ENCODE measurements around the gene GALNT18.

The GALNT18 gene

DNA sequence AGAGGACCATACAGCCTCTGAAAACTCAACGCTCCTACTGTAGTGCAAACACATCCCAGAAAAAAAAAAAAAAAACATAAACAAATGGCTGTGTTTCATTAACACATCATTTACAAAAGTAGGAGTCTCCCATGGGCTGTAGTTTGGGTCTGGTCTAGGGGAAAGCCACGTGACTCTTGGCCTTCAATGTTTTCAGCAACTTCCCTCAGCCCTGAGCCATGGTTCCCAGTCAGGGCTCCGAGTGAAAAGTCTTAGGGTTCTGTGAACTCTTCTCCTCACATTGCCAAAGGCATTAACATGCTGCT, 327.3 kb downstream of the GALNT18 start:
- DNase-seq = no peak

DNA sequence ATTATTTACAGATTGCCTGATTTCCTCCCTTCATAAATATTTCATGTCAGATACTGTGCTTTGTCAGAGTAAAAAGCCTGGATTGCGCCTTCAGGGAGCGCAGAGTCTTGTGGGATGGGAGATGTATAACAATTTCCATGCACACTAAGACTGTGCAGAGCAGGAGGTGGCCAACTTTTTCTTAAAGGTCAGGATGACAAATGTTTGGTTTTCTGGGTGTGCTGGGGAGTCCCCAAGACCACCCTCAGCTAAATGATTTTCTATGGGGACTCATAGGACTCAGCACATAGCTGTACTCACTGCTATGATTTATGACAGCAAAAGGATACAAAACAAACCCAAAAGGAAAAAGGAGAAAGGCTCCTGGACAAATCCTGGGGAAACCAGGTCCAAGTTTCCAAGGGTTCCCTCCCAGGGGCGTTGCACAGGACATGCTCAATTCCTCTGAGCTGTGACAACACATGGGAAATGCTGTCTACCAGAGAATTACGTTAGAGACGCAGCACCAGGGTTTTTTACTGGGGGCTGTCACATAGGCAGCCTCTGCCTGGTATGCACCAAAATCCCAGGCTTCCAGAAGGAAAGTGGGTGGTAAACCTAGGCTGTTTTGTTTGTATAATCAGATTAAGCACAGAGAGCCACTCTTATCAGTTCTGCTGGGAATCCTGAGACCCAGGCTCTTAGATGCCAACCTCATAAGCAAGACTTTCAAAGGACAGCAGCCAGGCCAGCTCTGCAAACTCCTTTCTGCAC, 327.8 kb downstream of the GALNT18 start:
- DNase-seq = no peak

DNA sequence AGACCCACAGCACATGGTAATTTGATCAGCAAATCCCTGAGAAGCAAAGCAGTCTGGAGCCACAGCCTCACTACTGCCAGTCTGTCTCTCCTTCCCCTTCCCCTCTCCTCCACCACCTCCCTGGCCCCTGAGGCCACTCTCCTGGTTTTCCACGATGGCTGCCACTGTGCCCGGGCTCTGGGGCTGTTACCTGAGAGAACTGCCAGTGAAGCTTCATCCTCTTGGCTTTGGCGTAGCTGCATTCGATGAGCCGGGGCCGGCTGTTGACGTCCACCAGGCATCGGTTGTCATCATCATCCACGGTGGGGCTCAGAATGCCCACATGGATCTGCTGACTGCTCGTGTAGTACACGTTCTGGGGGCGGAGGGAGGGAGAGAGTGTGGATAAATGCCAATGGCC, 329.0 kb downstream of the GALNT18 start:
- no peak for DNase-seq

DNA sequence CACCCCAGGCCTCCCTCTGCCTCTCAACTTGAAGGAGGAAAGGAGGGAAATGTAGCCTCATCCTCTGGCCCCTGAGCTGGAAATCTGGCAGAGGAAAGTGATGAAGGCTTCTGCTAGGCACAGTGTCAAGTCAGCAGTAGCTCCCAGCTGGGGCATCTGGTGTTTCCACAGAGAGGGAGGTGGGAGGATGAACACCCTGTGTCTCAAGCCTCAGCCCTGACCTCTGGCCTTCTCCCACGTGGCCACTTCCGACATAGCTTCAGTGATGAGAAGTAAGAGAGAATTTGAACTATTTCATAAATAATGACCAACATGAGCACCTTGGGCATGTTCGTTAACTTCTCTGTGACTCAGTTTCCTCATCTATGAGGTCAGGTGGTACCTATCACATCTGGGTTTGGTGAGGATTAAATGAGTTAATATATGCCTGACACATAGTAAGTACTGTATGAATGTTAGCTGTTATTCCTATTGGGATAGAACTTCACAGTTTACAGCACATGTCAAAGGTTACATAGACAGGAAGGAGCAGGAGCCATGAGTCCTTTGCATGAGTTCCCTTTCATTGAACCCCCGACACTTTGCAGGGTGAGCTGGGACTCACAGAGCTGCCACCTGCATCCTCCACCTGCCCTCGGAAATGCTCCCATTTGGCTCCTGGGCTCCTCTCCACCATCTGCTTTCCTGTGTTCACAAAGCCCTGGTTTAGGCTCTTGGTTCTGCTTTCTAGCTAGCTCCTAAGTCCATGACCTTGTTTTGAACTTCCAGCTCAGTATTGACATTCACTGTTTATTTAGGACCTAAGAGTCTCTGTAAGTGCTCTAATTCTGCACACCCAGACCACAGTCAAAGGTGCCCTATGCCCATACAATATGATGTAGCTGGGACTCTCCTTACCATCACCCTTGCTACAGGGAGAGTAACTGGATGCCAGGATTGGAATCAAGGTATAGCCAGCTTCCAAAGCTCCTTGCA, 330.5 kb downstream of the GALNT18 start:
- no peak for DNase-seq

- DNase-seq = no peak
Measured at GRCh38 chr11:11290354-11290753, 331.5 kb downstream of the GALNT18 start.

GRCh38 chr11:11289669-11290068, 332.1 kb downstream of the GALNT18 start:
- no peak for DNase-seq

DNA sequence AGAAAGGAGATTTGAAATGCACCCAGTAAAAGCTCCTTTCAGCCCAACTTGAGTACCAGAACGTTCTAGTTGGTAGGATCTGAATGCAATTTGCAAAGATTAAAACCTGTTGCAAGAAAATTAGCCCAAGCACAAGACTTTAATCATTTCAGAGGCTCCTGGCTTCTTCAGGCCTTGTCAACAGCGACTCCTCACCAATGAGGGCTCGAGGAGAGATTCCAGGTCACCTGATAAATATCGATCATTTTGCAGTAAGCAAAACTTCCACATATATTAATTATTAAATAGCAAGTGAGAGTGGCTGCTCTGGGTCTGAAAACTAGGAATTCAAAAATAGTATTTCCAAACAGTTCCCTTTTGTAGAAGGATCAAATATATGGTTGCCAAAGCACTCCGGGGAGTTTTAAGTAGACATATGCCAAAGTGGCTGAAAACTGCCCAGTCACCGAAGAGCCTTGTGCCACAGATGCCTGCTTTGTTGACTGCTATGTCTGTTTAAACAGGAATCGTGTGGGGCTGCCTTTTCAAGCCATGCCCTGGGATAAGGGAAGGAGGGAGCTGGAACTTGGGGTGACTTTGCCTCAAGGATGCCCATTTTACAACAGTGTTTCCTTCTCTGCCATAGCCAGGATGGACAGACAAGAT, 332.7 kb downstream of the GALNT18 start:
- DNase-seq = no peak

- no peak for DNase-seq
Measured at GRCh38 chr11:11284481-11284880, 337.3 kb downstream of the GALNT18 start.

DNA sequence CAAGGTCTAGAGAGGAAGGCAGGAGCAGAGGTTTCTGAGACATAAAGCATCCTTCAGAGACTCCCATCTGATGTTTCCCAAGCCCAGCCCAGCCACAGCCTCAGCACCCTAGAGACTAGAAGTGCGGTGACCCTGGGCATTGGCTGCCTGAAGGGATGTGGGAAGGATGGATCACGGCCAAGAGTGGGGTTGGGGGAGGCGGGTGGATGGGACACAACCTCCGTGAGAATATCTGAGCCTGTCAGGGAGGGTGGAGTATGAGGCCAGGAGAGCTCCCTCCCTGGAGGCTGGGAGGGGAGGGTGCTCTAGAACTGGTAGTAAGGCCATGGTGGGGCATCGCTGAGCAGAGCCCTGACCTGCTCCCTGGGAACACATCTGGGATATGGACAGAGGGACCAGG, 340.2 kb downstream of the GALNT18 start:
- DNase-seq = no peak

- DNase-seq = no peak
Measured at GRCh38 chr11:11280826-11281225, 341.0 kb downstream of the GALNT18 start.

DNA sequence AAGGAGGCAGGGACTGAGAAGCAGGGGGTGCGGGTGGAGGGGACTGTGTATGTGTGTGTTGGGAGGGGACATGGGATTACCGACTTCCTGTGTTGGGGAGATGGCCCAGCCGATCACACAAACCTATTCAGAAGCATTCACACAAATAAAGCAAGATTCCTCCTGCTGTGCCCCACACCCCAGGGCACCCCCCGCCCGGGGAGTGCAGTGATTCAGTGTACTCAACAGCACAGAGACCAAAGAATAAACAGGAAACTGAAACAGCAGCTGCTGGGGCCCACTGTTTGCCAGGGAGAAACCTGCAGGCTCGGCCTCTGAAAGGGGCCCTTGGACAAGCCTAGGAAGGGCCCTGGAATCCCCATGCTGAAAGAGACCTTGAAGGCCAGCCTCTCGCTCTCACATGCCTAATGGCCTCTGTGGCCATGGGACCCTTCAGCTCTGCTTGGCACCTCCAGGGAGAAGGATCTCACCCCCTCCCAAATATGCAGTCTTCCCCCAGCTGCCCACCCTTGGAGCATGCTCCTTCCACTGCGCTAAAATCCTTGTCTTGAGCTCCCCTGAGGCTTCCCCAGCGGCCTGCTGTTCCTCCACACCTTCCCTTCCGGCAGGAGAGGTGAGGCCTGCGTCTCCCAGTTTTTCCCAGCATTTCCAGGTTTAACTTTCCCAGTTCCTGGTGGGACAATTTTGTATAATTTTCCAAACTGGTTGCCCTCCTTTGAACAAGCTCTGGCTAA, 341.7 kb downstream of the GALNT18 start:
- no peak for DNase-seq

DNA sequence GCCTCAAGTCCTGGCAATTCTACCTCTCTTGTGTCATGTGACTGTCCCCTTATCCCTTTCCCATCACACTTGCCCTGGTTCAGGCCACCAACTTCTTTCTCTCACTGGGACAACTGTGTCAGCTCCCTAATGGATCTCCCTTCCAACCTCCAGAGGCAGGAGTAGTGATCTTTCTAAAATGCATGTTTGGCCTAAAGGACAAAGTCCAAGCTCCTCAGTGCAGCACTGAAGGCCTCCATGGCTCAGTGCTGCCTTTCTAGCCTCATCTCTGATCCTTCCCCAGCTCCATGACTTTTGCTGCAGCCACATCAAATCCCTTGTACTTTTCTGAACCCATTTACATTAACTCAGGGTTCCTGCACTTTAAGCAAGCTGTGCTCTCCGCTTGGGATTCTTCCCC, 349.6 kb downstream of the GALNT18 start:
- DNase-seq = no peak

DNA sequence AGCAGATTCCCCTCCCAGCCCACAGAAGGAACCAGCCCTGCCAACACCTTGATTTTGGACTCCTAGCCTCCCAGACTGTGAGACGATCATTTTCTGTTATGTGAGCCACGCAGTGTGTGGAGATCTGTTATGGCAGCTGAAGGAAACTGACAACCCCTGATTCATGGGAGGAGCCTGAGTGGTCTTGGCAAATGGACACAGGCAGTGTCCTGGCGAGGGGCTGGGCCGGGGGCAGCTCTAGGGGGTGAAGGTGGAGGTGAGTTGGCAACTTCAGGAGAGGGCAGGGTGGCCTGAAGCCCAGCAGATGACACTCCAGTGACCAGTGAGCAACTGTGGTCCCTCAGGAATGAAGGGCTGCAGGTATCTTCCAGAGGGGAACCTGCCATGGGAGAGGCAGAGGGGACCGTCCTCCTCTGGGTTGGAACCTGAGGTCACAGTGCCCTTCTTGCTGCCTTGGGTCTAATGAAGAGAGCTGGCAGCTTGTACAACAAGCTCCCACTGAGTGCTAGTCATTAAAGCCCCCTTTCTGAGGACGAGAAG, 351.5 kb downstream of the GALNT18 start:
- DNase-seq = no peak

GRCh38 chr11:11268706-11269105, 353.1 kb downstream of the GALNT18 start:
- DNase-seq = no peak

GRCh38 chr11:11268119-11268518, 353.7 kb downstream of the GALNT18 start:
- DNase-seq = no peak

- no peak for DNase-seq
Measured at GRCh38 chr11:11267312-11267711, 354.5 kb downstream of the GALNT18 start.

DNA sequence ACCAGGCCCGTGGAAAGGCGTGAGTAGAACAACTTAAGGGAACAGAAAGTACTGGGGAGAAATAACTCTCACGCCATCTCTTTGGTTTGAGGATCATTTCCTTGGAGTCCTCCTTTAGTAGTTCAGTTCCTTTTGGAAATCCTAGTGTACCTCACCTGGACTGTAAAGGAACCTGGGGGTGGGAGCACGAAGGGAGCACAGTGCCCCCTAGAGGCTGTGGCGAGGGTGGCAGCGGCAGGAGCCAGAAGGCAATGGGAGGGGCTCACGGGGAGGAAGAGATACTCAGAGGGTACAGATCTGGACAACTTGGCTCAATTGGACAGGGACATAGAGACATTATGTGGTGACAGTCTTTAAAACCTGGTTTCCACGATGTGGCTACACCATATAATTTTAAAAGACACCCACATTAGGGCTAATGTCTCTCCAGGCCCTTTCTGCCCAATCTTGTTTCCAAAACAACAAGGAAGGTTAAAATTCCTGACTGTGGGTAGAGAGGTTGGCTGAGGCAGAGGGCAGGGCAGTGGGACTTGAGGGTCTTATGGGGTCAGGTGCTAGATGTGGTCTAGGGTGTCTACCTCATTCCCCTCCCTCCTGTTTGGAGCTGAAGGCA, 355.7 kb downstream of the GALNT18 start:
- DNase-seq = no peak

DNA sequence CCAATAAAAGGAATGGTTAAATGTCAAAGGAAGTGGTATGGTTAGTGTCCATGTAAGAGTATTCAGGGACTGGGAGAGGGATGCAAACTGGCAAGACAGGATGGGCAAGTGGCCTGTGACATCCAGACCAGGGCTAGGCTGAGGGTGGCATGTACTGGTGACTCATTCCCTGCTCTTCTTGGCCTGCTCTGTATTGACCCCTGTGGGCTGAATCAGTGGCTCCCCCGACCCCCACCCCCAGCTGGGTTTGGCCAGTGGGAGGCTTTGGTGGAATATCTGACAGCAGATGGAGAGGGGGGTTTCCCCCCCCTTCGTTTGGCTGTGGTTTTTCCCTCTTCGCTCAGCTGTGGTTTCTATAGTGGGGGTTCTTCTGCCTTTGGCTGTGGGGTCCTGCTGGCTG, 356.5 kb downstream of the GALNT18 start:
- DNase-seq = no peak

DNA sequence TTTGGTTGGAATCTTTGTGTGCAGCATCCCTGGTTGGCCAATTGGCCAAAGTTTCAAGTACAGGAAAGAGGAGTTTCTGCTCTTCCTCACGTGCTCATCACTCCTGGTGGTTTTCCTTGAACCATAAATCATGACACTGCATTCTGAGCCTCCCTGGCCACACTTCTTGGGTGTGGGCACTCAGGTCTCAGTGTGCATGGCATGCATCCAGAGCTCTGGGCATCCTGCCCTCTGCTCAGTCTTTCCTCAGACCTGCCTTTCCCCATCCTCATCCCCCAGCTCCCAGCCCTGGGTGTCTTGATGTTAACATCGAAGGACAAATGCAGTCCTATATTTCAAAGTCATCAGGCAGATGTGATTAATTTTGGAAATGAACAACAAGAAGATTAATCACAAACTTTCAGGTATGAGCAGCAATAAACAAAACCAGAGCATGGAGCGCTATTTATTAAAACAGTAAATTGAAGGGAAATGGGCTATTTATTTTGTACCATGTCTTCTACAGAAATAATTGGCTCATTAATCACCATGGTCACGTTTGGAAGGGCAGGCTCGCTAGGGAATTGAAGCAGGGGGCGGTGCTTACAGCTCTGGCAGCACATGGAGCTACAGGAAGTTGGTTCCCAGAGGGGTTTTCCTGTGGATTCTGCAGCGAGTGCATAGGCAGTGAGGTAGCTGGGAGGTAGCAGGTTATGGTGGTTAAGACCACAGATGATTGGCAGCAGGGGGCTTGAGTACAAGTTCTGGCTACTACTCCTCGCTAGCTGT, 358.4 kb downstream of the GALNT18 start:
- DNase-seq = no peak

DNA sequence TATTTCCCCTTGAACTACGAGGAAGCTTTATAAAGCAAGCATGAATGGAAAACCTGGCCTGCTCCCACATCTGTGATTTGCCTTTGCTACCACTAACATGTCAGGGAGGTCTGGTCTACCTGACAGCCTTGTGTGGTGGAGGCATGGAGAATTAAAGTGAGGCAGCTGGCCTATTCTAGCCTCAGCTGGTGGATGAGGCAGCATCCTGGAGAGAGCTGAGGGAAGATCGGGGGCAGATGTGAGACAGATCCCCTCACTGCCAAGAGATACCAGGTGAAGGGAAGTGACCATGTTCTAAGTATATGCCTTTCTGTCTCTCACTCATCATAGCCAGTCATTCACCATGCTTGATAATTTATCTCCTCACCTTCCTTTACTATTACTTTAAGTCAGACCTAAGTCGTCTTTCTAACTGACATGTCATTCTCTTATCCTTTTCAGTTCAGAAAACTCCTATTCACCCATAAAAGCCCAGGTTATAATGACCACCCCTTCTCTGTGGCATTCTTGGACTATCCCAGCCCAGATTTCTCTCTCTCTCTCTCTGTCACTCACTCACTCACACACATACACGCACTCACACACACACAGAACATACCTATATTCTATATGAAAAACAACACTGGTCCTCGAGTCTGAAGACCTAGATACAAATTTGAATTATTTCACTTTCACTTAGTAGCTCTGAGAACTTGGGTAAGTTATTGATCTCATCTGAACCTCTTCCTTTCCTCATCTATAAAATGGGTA, 359.5 kb downstream of the GALNT18 start:
- DNase-seq = no peak

DNA sequence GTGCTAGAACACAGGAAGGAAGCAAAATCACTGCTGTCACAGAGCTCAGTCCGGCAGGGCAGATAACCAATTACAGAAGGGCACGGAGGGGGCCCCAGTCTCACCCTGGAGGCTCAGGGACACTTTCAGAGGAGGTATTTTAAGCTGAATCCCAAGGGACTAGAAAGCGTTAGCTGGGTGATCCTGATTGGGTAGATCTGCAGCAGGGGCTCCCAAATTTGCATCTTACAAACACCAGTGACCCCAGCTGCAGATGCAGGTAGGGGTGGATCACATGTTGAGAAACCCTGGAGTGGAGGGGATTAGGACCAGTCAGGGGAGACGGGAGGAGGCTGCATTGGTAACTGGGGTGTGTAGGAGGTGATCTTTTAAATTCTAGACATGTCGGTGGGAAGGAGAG, 360.2 kb downstream of the GALNT18 start:
- no peak for DNase-seq
